Measurements from ENCODE around the gene MRTO4. TPM values are rescaled to one million over a fixed set of nuclear protein-coding genes. Genes with fewer than 3 reads are reported as not detected.
A peak's percentile ranks its signal among the peaks of the same experiment; 100 is the strongest.

The MRTO4 gene
- total RNA-seq, 3 donors from 2014 or later (not counting 1 experiment from before 2014, with no cell fraction given): 9.7 to 15.8 (median 13.5) TPM

DNA sequence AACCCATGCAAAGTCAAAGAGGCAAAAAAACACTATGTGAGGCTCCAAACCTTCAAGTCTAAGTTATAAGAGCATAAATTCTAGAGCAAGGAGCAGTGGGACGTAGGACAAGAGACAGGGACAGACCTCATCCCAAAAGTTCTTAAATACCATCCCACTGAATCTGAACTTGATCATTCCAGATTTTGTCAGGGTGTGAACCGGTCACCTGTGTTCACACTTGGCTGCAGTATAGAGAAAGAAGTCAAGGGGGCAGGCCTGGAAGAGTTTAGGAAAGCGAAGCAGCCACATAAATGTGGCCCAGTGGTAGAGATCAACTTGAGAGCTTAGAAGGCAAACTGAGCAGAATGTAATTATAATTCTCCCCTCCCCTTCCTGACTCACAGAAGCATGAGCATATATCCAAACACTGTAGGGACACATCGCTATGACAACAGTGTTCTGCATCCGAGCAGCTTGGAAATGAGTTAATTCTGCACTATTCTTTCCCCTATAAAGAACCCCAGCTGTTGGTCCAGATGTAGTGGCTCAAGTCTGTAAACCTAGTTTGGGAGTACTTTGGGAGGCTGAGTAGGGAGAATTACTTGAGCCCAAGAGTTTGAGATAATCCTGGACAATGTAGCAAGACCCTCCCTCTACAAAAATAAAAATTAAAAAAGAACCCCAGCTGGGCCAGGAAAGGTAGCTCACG, 57.7 kb downstream of the MRTO4 start:
- no peaks in the 10 kb centered on the region for H3K27me3 Mint-ChIP-seq (ENCODE audit: low read depth in 2 of 2)
- no peak overlapping the region for H3K4me3 ChIP-seq (ENCODE audit: low read length)
- no peaks in the 10 kb centered on the region for H3K9me3 Mint-ChIP-seq
- intact Hi-C loops (cut with micrococcal nuclease): no loop called here
- peaks cover 31% of the 10 kb centered on the region for H3K4me1 ChIP-seq (ENCODE audit: control insufficient read depth, insufficient read depth, low read length)
- 86% methylated on average over 6 of the region's 6 CpGs for WGBS (ENCODE audit: insufficient coverage)
- DNase-seq (no peak), ATAC-seq (no peak)
- H3K4me3 Mint-ChIP-seq: peak overlapping the region; percentile 63
- H3K9me3 ChIP-seq (ENCODE audit: control insufficient read depth, insufficient read depth, low read length): no peaks in the 10 kb centered on the region
- H3K27me3 ChIP-seq (ENCODE audit: control insufficient read depth, insufficient read depth, low read length): no peaks in the 10 kb centered on the region
- no peak overlapping the region for H3K27ac Mint-ChIP-seq
- no peak overlapping the region for H3K27ac ChIP-seq (ENCODE audit: low read length)
- peaks cover 26% of the 10 kb centered on the region for H3K36me3 ChIP-seq (ENCODE audit: control insufficient read depth, insufficient read depth, low read length)
- H3K4me1 Mint-ChIP-seq: peaks cover 31 to 32% of the 10 kb centered on the region in 2 donors
- TF ChIP-seq CTCF (IDR thresholded peaks at IDR 0.05): no peak
- H3K36me3 Mint-ChIP-seq: peaks cover 20% of the 10 kb centered on the region

Other genes starting within 250 kb of the MRTO4 start
- gene UBR4, start 41.5 kb upstream of the MRTO4 start, total RNA-seq: 100 to 1,000 TPM; 139 to 178 (median 158) TPM
- gene EMC1, start 281 bp upstream of the MRTO4 start, total RNA-seq: 10 to 100 TPM; 30.7 to 36.0 (median 33.5) TPM
- 1 to 10 TPM; 1.1 to 2.0 (median 1.5) TPM for gene AKR7A3, start 37.0 kb downstream of the MRTO4 start, total RNA-seq
- 10 to 100 TPM; 25.5 to 31.9 (median 28.9) TPM for gene AKR7A2, start 60.3 kb downstream of the MRTO4 start, total RNA-seq
- gene SLC66A1, start 60.5 kb downstream of the MRTO4 start, total RNA-seq: 1 to 10 TPM; 5.8 to 8.5 (median 7.6) TPM
- gene CAPZB, start 233.7 kb downstream of the MRTO4 start, total RNA-seq: 100 to 1,000 TPM; 369 to 393 (median 375) TPM

All from natural killer cell (primary cell).